GM12891 (cell line): ENCODE results near the gene PEF1.
A peak's percentile ranks its signal among the peaks of the same experiment; 100 is the strongest.

Experiments used
- DNase-seq: peaks from one replicate; pipeline ENCODE4 v3.0.0; 2011; ENCODE audit warnings: low spot score; ENCODE audit not compliant: insufficient read length
- FAIRE-seq: peaks from 2 replicates; lab custom pipeline; 2011; peaks lifted over from hg19 to GRCh38; lab: Jason Lieb, UNC
- PAX5 ChIP-seq: IDR thresholded peaks from 2 replicates; pipeline ENCODE4 v1.6.1; 2011; ENCODE audit warnings: low read length, moderate library complexity, mild to moderate bottlenecking; ENCODE audit not compliant: insufficient read depth, severe bottlenecking
- POLR2A ChIP-seq: IDR thresholded peaks from 2 replicates; pipeline ENCODE4 v1.6.1; 2011; ENCODE audit warnings: low read depth, low read length, control low read depth
- POLR2AphosphoS5 ChIP-seq: IDR thresholded peaks from 2 replicates; pipeline ENCODE4 v1.6.1; 2011; ENCODE audit warnings: low read depth, low read length, control low read depth
- POU2F2 ChIP-seq: IDR thresholded peaks from 2 replicates; pipeline ENCODE4 v1.6.1; 2011; ENCODE audit warnings: low read depth, mild to moderate bottlenecking, control low read depth, low read length, moderate library complexity
- SPI1 ChIP-seq: IDR thresholded peaks from 2 replicates; pipeline ENCODE4 v1.6.1; 2011; ENCODE audit warnings: low read depth, low read length, control low read depth
- TAF1 ChIP-seq: IDR thresholded peaks from 2 replicates; pipeline ENCODE4 v1.6.1; 2011; ENCODE audit warnings: low read depth, low read length, control low read depth

PEF1 gene

DNA sequence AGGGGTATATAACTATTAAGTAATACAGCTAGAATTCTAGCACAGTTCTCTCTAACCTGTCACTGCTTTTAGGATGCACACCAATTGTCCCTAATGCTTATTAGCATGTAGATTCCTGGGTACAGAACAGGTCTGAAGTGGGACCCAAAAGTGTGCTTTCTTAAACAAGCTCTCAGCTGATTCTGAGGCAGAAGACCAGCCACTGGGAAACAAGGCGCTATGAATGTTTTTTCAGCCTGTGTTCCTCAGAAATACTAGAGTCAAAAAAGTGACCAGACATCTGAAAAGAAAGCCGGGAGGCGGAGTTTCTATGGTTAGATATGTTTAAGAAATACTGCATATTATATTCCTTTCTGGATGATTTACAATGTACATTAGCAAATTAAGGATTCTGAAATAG is 1.8 kb downstream of the PEF1 start:
- DNase-seq: no peak
- TF ChIP-seq PAX5 (no peak), POLR2A (no peak), SPI1 (no peak), POU2F2 (no peak), TAF1 (no peak), POLR2AphosphoS5 (no peak)
- no peak for FAIRE-seq

DNA sequence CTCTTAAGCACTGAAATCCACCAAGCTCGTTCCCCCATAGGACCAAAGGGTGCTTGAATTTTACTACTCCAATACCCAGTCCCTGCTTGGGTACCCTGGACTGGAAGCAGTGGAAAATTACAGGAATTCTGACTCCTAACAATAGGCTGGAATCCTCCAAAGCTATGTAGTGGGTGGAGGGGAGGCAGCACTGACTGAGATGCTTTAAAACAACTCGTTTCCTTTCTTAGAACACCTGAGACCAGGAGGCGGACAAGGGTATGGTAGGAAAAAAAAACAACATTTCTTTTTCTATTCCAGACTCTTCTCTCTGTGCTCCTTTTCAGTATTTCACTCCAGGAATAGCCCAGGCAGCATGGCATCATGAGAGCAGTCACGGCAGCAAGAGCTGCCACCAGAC is 2.3 kb downstream of the PEF1 start:
- TF ChIP-seq POLR2AphosphoS5: no peak
- TF ChIP-seq PAX5: no peak
- no peak for TF ChIP-seq TAF1
- no peak for TF ChIP-seq SPI1
- no peak for TF ChIP-seq POU2F2
- TF ChIP-seq POLR2A: no peak
- DNase-seq (no peak), FAIRE-seq (no peak)

DNA sequence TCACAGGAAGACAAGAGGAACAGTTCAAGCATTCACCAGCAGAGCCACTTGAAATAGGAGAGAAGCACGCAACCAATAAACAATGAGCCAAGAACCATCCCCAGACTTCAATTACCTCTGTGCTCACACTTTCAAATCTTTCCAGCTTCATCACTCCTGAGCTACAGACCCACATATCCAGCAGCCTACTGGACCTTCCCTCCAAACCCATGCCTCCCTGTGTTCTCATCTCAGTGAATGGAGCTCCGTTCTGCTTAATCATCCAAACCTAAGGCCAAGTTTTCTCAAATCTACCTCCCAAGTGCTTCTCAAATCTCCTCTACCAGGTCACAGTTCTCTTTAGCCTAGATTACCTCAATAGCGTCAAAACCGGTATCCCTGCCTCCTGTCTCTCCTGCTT is 3.7 kb downstream of the PEF1 start:
- DNase-seq: no peak

DNA sequence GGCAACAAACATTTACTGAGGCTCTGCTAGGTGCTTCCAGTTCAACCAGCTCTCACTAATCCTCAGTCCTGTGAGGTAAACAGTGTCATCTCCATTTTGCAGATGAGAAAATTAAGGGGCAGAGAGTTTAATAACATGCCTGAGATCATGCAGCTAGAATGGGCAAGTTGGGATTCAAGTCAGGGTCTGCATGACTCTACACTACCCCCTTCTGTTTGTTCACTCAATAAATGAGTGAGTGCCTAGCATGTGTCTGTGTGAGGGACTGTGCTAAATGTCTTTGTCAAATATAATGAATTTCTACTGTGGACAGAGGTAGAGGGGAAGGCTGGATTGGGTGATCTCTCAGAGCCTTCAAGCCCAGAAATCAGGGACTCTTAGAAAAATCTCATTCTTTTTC is 4.5 kb downstream of the PEF1 start:
- FAIRE-seq (no peak), DNase-seq (no peak)
- TF ChIP-seq TAF1: no peak
- no peak for TF ChIP-seq POLR2AphosphoS5
- no peak for TF ChIP-seq POU2F2
- TF ChIP-seq POLR2A: no peak
- no peak for TF ChIP-seq SPI1
- no peak for TF ChIP-seq PAX5

More for the DNA sequence above, 3.7 kb downstream of the PEF1 start:
- no peak for FAIRE-seq
- TF ChIP-seq POLR2A: no peak
- no peak for TF ChIP-seq POU2F2
- TF ChIP-seq PAX5: no peak
- no peak for TF ChIP-seq SPI1

DNA sequence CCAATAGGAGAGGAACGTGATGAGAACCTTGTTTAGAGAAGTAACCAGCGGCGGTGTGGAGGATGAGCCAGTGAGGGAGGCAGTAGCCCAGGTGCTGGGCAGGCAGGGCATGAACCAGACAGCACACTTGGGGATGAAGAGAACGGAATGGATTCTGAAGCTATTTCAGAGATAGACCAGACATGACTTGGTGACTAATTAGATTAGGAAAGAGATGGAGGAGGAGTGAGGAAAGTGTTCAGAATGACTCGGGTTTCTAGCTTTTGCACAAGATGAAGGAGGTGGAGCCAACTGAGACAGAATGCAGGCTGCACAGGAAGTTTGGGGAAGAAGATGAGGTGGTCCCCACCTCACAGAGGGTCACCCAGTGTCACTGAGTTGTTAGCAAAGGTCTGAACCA is 5.1 kb downstream of the PEF1 start:
- no peak for TF ChIP-seq POLR2A
- no peak for TF ChIP-seq SPI1
- no peak for TF ChIP-seq POLR2AphosphoS5
- no peak for TF ChIP-seq TAF1
- no peak for TF ChIP-seq POU2F2
- TF ChIP-seq PAX5: no peak
- no peak for DNase-seq
- FAIRE-seq: no peak

DNA sequence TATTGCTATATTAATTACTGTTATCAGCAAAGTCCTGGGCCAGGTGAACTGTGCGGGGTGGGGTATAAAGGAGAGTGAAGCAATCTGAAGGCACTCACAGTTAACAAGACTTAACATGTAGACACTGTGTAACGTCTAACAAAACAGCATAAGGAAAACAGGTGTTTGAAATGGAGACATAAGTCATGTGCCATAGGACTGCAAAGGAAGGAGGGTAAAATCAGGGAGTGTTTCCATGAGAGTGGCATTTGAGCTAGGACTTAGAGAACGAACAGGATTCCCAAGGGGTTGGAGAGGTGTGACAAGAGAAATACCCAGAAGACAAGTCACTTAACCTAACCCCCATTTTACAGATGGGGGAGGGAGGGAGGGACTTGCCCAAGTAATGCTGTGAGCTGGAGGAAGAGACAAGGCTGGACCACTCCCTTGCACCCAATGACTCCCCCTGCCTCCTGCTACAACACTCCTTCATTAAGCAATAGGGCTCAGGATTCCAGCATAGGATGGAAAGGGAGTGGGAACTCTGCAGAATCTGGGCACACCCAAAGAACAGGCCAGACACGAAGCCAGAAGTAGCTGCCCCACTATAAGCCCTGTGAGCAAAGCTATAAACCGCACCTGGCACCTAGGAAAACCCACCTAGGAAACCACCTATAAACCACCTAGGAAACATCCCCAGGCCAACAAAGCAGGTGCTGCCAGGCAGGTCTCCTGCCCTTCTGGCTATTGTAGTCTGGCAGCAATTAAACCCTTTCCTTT is 6.6 kb downstream of the PEF1 start:
- no peak for TF ChIP-seq PAX5
- no peak for TF ChIP-seq POLR2AphosphoS5
- no peak for TF ChIP-seq POU2F2
- TF ChIP-seq POLR2A: no peak
- TF ChIP-seq TAF1: no peak
- no peak for TF ChIP-seq SPI1
- no peak for DNase-seq
- FAIRE-seq: peak; percentile 45

DNA sequence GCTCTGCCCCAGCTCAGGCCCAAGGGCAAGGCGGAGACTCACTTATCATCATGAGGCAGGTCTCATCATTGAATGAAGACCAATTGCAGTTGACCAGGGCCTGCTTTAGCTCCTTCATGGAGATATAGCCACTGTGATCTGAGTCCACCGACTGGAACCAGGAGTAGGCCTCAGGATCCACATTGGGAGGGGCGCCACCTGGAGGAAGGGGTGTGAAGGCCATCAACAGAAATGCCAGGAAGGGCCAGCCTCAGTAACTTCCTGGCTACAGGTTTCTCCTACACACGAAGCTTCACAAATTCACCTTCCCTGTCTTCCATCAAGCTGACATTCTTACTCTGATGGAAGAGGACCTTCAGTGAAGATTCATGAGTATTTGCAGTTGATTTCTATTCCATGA is 11.6 kb downstream of the PEF1 start:
- DNase-seq (no peak), FAIRE-seq (peak; percentile 43)
- TF ChIP-seq TAF1: no peak
- no peak for TF ChIP-seq SPI1
- no peak for TF ChIP-seq PAX5
- no peak for TF ChIP-seq POU2F2
- no peak for TF ChIP-seq POLR2A
- TF ChIP-seq POLR2AphosphoS5: no peak

DNA sequence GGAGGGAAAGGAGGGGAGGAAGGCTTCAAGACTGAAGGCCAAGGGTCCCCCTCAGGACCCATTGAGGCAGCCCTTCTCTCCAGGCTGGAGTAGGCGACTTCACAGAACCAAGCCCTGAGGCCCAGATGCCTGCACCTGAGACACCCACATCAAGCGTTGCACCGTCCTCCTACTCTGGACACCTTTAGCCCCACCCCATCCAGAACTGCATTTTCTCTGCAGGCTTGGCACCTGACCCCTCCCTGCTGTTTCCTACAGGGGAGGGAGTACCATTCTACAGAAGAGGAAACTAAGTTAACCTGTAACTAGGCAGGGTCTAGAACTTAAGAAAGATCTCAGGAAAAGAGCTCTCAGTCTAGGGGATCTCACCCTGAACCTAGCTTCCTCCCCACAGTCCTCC is 12.0 kb downstream of the PEF1 start:
- no peak for DNase-seq
- TF ChIP-seq POLR2AphosphoS5 (no peak), SPI1 (no peak), POU2F2 (no peak), TAF1 (no peak), PAX5 (no peak), POLR2A (no peak)
- FAIRE-seq: no peak

DNA sequence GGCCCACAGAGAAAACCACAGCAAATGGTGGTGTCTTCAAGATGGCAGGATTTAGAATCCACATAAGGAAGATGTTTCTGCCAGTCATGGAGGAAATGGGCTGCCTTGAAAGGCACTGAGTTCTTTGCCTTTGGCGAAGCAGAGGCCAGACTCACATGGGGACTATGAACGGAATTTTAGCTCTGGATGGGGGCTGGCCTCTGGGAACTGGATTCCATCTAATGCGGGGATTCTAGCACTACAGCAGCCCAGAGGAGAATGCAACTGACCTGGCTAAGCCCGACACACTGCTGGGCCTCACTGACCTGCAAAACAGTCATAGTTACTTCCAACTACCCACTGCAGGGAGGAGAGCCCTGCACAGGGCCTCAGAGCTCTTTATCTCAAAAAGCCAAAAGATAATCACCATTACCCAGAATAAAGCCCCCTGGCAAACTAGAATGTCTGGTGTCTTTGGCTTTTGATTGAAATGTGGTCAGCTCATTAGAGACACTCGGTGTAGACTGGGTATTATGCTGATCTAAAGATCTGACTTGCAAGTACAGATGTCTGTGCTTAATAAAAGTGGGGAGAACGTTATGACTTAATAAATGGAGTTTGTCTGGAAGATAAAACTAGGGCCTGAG is 15.6 kb downstream of the PEF1 start:
- FAIRE-seq: no peak
- no peak for DNase-seq
- no peak for TF ChIP-seq POU2F2
- no peak for TF ChIP-seq PAX5
- no peak for TF ChIP-seq POLR2A
- no peak for TF ChIP-seq SPI1
- TF ChIP-seq POLR2AphosphoS5: no peak
